ENCODE measurements around the gene PLXNB2.

PLXNB2 gene

GRCh38 chr22:50228366-50228765, 79.1 kb downstream of the PLXNB2 start:
- in situ Hi-C loops (cut with HindIII; ENCODE audit: low sequenced_read_pairs): no loop called here
- TF ChIP-seq CTCF (IDR thresholded peaks at IDR 0.05; ENCODE audit: low read depth, low read length): no peak
- no peak for DNase-seq (ENCODE audit: low read depth, low spot score)
- H3K4me3 ChIP-seq (ENCODE audit: low read depth, low read length): no peak overlapping the region

- no peak for TF ChIP-seq CTCF (IDR thresholded peaks at IDR 0.05; ENCODE audit: low read depth, low read length)
- H3K4me3 ChIP-seq (ENCODE audit: low read depth, low read length): no peak overlapping the region
- in situ Hi-C loops (cut with HindIII; ENCODE audit: low sequenced_read_pairs): no loop called here
- DNase-seq (ENCODE audit: low read depth, low spot score): no peak
Observed at GRCh38 chr22:50227579-50228215, 79.7 kb downstream of the PLXNB2 start.

- no peak overlapping the region for H3K4me3 ChIP-seq (ENCODE audit: low read depth, low read length)
- no peak for DNase-seq (ENCODE audit: low read depth, low spot score)
- TF ChIP-seq CTCF (IDR thresholded peaks at IDR 0.05; ENCODE audit: low read depth, low read length): no peak
- in situ Hi-C loops (cut with HindIII; ENCODE audit: low sequenced_read_pairs): no loop called here
Observed at GRCh38 chr22:50226875-50227165, 80.6 kb downstream of the PLXNB2 start.

- DNase-seq (ENCODE audit: low read depth, low spot score): no peak
- no peak for TF ChIP-seq CTCF (IDR thresholded peaks at IDR 0.05; ENCODE audit: low read depth, low read length)
- no peak overlapping the region for H3K4me3 ChIP-seq (ENCODE audit: low read depth, low read length)
- in situ Hi-C loops (cut with HindIII; ENCODE audit: low sequenced_read_pairs): no loop called here
Observed at GRCh38 chr22:50226063-50226874, 81.2 kb downstream of the PLXNB2 start.

GRCh38 chr22:50225200-50225969, 82.1 kb downstream of the PLXNB2 start:
- in situ Hi-C loops (cut with HindIII; ENCODE audit: low sequenced_read_pairs): no loop called here
- no peak for TF ChIP-seq CTCF (IDR thresholded peaks at IDR 0.05; ENCODE audit: low read depth, low read length)
- H3K4me3 ChIP-seq (ENCODE audit: low read depth, low read length): no peak overlapping the region
- no peak for DNase-seq (ENCODE audit: low read depth, low spot score)
